Adrenal gland (tissue), 5 donors: Measurements from ENCODE around the gene NDUFB10.

Experiments
- CTCF ChIP-seq, 6 experiments: fragments of 450-650 bp in 4 of 6; fragments of 200-600 bp in 2 of 6; sonication (generic) in 1 of 6; IDR thresholded peaks; 1 replicate in 5 of 6; 2 replicates in 1 of 6; pipeline versions ENCODE4 v1.5.1 to v1.8.0; 2016 to 2021; ENCODE audit warnings: antibody characterized with exemption in 6 of 6, mild to moderate bottlenecking in 2 of 6, moderate library complexity in 1 of 6
- POLR2A ChIP-seq, 2 donors: fragments of 450-650 bp; IDR thresholded peaks; one replicate each; pipeline ENCODE4 v1.6.1; 2017; ENCODE audit warnings: antibody characterized with exemption in 2 of 2, mild to moderate bottlenecking in 2 of 2, moderate library complexity in 1 of 2
- donor health status: DM: no; HTN: no; CAD: no.

DNA sequence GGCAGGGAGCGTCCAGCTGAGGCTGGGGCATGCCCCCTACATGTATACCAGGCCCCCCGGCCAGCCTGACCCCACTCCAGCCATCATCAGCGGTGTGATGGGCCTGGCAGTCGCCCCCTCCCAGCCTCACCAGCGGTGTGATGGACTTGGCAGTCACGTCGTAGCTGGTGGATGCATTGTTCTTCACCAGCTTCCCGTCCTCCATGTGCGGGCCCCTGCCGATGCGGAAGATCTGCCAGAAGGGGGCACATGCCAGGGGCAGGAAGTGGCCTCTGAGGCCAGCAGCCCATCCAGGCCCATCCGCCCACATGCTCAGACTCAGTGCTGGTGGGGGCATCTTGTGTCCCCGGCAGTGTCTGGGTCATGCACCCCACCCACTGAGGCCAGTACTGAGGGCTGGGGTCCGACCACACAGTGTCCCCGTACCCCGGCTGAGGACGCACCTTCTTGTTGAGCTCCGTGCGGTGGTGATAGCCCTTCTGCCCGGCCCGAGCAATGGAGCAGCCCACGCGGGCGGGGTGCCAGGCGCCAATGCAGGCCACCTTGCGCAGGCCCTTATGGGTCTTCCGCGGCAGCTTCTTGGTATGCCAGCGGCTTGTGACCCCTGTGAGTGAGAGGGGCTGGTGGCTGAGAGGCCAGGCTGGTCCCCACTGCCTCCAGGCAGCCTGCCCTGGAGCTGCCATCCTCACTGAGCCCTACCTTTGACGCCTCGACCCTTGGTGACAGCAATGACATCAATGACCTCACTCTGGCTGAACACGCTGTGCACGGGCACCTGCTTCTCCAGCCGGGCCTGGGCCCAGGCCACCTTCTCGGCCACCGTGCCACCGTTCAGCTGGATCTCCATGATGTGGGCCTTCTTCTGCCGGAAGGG, 12.6 kb upstream of the NDUFB10 start:
- TF ChIP-seq CTCF (IDR thresholded peaks at IDR 0.05) (no peak), POLR2A (IDR thresholded peaks at IDR 0.05) (no peak)
